NCI-H526 (cell line): ENCODE data around the gene TAF12.
"Not testable (repeated sequence)": the region's sequence is repeated elsewhere in the genome, so short reads cannot be mapped to it uniquely, and the experiment has no call there.

Source experiments
- DNase-seq, 2 experiments: peaks; one replicate each; lab custom pipeline; 2025; lab: John Stamatoyannopoulos, UW

The TAF12 gene, protein sequence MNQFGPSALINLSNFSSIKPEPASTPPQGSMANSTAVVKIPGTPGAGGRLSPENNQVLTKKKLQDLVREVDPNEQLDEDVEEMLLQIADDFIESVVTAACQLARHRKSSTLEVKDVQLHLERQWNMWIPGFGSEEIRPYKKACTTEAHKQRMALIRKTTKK

DNA sequence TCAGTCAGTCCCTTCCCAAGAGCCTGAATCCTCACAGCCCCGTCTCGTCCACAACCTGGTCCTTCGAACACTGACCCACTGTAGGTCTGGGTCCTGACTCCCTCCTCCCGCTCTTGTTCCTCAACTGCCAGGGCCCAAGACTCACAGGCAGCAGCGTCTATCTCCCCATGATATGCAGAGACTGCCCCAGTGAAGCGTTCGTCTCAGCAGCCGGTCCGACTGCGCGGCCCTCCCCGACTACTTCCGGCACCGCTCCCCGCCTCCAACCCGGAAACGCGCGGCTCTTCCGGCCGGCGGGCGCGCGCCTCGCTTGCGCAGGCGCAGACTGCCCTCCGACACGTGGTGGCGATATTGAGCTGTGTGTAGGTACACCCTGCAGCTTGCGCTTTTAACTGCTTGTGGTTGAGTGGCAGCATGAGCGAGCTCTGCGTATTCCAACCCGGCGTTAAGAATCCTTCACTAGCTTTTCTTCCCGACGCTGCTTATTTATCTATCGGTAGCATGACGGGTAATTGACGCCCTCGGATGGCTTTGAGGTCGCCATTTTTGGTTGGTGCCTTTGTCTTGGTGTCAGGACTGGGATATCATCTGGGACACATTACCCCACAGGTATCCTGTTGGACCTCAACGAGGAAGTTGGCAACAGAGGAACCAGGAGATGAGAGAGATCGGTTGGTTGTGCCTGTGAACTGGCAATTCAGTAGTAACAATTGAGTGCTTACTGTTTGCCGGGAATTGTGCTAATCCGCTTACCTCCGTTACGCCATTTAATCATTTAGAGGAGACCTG lies at the start of gene TAF12:
TAF12 (minus strand) TSS at position 221 of the 789 bp plus-strand sequence. CDS start 20,986 bp downstream, outside the sequence.
- DNase-seq = peak; percentile 91 to 96

DNA sequence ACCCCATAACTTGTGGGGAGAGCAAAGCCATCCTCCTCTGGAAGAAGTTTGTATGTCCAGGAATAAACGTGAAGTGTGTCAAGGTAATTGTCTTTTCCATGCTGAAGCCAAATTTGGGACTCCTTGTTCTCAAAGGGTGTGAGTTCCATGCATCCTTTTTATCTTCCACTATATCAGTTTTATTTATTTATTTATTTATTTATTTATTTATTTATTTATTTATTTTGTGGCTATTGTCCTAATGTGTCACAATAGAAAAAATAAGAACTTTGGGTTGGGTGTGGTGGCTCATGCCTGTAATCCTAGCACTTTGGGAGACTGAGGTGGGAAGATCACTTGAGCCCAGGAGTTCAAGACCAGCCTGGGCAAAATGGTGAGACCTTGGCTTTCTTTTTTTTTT lies 48.8 kb upstream of the TAF12 start:
- DNase-seq = not testable (repeated sequence)

DNA sequence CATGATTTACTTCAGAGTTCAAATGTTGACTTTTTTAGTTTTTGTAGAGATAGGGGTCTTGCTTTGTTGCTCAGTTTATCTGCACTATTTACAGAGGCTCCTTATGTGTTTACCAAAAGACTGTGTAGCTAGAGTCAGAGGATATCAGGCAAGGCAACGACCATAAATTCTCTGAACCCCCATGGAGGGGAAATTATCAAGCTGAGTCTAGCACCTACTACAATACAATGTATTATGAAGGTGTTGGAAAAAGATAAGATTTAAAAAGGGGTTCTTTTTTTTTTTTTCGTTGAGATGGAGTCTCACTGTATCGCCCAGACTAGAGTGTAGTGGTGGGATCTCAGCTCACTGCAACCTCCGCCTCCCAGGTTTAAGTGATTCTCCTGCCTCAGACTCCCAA lies 42.1 kb upstream of the TAF12 start:
- no peak for DNase-seq

DNA sequence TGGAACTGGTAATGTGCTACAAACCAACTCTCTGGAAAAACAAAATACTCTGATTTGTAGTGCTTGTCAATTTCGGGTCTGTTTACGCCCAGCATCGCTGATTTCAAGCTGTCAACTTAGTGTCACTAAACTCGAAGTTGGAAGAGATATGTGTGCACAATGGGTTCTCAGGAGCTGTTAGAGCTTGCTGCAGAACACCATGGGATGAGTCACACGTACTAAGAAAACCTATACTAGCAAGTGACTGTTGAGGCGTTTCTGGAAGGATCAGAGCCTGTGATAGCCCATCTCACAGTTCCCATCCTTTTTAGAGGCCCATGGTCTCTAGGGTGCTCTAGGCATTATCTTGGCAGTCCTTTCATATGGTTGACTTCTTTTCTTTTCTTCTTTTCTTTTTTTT lies 40.0 kb upstream of the TAF12 start:
- no peak for DNase-seq

DNA sequence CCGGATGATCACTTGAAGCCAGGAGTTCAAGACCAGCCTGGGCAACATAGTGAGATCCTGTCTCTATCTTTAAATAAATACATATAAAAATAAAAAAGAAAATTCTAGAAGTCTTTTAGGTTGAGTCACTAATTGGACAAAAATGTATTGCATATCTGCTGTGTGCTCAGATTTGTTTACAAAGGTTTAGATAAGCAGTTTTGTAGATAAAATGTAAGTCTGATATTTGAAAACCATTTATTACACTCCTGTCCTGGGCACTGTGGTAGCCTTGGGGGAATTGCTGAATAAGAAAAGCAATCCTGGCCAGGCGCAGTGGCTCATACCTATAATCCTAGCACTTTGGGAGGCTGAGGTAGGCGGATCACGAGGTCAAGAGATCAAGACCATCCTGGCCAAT lies 37.3 kb upstream of the TAF12 start:
- DNase-seq = no peak

DNA sequence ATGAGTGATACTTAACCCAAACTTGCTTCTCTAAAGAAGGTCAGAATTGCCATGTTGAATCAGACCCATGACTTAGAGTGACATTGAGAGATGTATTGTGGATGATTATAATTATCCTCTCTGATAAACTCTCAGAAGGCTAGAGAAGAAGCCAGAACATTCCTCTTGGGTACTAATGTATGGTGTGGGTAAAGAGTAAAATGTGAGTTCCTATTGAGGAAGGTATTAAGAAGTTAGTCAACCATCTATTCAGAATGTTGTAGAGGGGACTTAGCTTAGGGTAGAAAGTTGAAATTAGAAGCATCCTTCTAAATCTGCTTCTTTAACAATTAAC lies 33.0 kb upstream of the TAF12 start:
- DNase-seq = no peak

DNA sequence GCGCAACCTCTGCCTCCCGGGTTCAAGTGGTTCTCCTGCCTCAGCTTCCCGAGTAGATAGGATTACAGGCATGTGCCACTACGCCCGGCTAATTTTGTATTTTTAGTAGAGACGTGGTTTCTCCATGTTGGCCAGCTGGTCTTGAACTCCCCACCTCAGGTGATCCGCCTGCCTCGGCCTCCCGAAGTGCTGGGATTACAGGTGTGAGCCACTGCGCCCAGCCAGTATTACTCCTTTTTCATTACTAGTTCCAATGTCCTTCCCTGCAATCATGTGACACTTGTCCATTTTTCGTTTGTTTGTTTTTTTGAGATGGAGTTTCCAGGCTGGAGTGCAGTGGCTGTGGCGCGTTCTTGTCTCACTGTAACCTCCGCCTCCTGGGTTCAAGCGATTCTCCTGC lies 30.1 kb upstream of the TAF12 start:
- not testable (repeated sequence) for DNase-seq

DNA sequence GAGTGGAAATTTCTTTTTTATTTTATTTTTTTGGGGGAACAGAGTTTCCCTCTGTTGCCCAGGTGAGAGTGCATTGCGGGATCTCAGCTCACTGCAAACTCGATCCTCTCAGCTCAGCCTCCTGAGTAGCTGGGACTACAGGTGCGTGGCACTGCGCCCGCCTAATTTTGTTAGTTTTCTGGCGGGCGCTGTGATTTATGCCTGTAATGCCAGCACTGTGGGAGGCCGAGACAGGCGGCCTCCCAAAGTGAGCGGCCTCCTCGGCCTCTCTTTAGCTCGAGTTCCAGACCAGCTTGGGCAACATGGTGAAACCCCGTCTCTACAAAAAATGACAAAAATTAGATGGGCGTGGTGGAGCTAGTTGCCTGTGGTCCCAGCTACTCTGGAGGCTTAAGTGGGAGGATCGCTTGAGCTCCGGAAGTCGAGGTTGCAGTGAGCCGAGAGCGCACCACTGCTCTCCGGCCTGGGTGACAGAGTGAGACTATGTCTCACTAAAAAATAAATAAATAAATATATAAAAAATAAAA lies 28.4 kb upstream of the TAF12 start:
- DNase-seq = no peak

DNA sequence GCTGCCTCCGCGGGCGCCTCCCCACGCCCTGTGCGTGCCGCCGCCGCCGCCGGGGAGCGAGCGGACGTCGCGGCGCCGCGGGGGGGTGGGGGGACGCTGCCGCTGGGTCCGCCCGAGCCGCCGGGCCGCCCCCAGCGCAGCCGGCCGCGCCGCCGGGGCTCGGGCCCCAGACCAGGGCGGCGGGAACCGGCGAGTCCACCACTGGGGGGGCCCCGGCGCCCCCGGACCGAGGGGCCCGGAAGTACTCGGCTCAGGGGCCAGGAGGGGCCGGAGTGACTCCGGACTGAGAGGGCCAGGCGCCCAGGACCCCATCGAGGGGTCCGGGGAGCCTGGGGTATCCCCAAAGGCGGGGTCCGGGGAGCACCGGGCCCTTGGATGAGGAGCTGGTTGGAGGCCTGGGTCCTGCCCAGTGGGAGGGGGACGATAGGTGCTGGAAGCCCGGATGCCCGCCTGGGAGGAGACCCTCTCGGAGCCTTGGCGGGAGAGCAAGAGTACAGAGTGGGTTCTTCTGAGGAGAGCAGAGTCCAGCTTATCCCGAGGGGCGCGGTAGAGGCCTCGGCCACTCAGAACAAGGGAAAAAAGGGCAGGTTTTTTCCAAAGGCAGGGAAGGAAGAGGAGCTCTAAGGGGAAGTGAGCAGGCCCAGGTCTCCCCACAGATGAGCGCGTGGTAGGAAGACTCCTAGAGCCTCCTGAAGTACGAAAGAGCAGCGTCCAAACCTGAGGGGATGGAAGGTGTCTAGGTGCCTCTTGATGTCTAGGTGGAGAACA lies 26.3 kb upstream of the TAF12 start:
- DNase-seq = peak in 1 of 2 experiments; percentile 94

DNA sequence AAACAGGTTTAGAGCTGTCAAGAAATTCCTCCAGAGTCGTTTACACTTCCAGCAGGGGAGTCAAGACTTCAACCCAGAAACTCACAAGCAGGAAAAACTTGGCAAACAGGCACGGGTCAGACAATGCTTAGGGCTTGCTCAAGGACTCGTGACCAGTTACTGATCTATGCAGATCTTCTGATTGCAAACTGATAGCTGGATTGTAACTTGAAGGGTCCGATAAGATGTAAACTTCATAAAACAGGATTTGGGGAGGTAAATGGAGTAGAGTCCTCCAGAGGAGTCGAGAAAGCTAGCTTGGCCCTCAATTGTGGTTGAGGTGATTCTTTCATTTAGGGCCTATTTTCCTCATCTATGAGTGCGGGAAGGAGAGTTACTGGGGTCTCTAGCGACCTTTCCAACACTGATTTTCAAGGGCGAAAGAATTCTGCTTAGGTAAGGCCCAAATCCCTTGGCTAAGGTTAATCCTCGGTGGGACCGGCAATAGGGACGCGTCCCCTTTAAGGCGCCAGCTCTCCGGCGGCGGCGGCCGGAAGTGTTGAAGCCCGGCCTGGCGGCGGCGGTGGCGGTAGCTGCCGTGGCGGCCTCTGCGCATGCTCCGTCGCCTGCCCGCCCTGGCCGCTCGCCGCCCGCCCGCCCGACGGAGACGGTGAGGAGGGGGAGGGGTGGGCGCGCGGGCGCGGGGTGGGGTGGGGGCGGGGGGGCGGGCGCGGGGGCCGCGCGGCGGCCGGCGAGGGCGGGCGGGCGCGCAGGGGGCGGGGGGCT lies 25.5 kb upstream of the TAF12 start, which contains the start of gene GMEB1:
GMEB1 (plus strand) TSS at position 594 of the 765 bp plus-strand sequence. CDS start 14,829 bp downstream, outside the sequence.
- peak; percentile 73 to 95 for DNase-seq

DNA sequence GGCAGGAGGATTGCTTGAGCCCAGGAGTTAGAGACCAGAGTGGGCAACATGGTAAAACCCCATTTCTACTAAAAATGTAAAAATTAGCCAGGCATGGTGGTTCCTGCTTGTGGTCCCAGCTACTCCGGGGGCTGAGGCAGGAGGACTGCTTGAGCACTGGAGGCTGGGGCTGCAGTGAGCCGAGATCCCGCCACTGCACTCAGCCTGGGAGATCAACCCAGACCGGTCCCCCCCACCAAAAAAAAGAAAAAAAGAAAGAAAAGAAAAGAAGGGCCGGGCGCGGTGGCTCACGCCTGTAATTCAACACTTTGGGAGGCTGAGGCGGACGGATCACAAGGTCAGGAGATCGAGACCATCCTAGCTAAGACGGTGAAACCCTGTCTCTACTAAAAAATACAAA lies 23.9 kb upstream of the TAF12 start:
- DNase-seq = no peak

DNA sequence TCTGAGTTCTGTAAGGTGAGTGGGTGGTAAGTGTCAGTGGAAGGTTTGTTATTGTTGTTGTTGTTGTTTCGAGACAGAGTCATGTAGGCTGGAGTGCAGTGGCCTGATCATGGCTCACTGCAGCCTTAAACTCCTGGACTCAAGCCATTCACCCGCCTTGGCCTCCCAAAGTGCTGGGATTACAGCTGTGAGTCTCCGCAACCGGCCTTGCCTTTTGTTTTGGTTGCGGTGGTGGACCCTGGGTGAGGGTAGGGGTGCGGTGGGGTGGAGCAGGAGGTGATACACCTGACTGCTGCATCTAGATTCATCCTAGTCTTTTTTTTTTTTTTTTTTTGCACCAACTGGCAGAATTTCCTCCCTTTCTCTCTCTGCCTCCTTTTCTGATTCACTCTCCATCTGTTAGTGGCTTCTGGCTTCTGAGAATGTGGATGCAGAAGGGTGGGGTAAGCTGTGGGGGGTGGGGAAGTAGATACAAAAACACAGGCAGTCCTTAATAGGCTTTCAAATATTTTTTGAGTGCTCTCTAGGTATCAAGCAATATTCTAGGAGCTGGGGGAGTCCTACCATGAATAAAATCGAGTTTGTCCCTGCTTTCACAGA lies 21.1 kb upstream of the TAF12 start:
- no peak for DNase-seq

DNA sequence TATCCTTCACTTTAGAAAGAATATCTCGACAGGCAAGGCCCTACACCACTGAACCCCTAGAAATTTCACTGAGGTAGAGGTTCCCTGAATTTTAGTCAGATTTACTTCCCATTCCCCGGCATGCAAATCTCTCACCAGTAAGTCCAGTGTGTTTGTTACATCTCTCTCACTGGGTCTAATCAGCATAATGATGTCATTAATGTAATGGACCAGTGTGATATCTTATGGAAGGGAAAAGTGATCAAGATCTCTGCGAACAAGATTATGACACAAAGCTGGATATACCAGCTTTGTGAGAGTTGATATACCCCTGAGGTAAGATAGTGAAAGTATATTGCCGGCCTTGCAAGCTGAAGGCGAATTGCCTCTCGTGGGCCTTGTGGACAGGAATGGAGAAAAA lies 13.5 kb upstream of the TAF12 start:
- no peak for DNase-seq

DNA sequence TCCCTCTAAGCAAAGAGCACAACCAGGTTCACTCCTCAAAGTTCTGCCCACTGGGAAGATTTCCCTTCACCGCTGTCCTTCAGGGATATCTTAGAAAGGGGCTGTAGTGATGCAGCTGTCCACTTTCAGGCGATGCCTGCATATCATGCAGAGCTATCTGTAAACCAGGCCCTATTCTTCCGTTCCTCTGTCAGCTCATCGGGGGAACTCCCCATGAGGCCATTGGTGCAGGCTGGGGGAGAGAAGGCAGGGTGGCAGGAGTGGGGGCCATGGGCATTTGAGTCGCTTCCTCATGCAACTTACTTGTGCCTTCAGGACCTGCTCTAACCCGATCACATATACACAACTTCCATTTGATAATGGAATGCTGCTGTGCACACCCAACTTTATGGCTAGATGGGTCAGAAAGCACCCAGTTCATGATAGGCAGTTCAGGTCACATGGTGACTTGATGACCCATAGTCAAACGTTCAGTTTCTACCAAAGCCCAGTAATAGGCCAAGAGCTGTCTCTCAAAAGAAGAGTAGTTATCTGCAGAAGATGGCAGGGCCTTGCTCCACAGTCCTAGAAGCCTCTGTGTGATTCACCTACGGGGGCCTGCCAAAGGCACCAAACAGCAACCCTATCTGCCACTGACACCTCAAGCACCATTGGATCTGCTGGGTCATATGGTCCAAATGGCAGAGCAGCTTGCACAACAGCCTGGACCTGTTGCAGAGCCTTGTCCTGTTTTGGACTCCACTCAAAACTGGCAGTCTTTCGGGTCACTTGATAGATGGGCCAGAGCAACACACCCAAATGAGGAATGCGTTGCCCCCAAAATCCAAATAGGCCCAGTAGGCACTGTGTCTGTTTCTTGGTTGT lies 12.8 kb upstream of the TAF12 start:
- DNase-seq = not testable (repeated sequence)

DNA sequence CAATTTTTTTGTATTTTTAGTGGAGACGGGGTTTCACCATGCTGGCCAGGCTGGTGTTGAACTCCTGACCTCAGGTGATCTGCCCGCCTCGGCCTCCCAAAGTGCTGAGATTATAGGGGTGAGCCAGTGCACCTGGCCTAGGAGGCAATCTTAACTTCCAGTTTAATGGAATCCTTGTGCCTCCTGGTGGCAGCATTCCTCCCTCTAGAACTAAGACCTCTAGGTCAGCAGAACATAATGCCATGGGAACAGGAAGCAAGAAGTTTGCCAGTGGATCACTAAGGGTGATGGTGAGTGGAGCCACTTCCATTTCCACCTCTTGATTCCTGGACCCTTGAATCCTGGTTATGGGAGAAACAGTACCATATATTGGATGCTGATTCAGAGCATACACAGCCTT lies 11.0 kb upstream of the TAF12 start:
- peak in 1 of 2 experiments; percentile 47 for DNase-seq

DNA sequence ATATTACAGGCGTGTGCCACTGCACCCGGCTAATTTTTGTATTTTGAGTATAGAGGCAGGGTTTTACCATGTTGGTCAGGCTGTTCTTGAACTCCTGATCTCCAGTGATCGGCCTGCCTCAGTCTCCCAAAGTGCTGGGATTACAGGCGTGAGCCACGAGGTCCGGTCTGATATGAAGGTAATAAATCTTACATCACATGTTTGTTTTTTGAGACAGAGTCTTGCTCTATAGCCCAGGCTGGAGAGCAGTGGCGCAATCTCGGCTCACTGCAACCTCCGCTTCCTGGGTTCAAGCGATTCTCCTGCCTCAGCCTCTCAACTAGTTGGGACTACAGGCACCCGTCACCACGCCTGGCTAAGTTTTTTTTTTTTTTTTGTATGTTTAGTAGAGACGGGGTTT lies 10.2 kb upstream of the TAF12 start:
- not testable (repeated sequence) for DNase-seq

DNA sequence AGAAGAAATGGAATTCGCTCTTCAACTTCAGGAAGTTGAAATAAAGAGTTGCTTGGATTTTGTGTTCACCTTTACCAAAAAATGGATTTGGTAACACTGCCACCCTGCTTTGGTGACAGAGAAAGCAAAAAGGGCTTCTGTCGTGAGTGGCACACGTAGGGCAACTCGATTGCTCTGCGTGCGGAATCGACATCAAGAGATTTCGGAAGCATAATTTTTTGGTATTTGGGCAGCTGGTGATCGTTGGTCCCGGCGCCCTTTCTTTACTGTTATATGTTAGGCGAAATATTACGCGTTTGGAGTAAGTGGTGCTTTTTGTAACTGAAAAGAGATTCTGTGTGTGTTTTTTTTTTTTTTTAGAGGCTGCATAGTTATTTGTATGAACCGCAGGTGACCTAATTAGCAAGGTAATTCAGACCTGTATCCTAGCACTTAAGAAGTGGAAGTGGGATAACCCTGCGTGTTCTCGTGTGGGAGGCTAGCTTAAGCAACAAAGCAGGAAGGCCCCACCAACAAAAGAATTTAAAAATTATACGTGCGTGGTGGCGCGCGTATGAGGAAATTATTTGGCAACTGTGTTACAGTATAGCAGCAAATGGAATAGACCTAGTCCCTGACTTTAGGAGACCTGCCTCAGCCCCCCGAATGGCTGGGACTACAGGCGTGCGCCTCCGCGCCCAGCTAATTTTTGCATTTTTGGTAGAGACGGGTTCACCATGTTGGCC lies 5.8 kb upstream of the TAF12 start, which contains the start of gene RNU11:
RNU11 (plus strand) TSS at position 127 of the 725 bp plus-strand sequence.
- peak; percentile 100 for DNase-seq

DNA sequence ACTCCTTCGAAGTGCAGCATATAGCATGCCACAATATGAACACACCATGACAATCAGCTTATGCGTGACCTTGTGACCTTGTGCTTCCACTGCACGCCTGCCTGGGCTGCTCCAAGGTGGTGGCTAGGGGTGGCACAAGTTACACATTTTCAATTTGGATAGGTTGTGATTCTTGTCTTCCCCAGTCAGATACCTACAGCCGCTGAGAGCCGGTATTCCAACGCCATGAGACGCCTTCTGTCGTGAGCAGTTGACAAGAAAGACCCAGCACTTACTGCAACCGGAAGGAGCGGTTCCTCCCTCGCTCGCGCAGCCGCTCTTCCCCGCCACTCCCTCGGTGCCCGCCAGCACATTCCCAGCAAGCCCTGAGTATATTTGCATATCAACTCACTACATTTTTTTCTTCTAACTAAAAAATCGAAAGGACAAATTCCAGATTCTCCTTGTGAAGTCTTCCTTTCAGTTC lies 5.2 kb upstream of the TAF12 start:
- DNase-seq = peak; percentile 94 to 96

DNA sequence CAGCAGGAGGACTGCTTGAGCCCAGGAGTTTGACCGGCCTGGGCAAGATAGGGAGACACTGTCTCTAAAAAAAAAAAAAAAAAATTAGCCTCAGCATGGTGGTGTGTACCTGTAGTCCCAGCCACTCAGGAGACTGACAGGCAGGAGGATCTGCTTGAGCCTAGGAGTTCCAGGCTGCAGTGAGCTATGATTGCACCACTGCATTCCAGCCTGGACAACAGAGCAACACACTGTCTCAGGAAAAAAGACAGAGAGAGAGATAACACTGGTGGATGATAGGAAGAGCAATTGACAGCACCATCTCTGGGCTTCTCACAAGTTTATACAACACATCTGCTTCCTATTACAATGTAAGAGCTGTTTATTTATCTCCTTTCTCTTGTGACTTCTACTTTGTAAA lies 3.2 kb upstream of the TAF12 start:
- no peak for DNase-seq

DNA sequence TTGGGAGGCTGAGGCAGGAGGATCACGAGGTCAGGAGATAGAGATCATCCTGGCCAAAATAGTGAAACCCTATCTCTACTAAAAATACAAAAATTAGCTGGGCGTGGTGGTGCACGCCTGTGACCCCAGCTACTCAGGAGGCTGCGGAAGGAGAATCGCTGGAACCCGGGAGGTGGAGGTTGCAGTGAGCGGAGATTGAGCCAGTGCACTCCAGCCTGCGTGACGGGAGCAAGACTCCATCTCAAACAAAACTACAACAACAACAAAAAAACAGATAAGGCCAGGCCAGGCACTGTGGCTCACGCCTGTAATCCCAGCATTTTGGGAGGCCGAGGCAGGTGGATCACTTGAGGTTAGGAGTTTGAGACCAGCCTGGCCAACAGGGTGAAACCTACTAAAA lies 2.5 kb upstream of the TAF12 start:
- not testable (repeated sequence) for DNase-seq
